22Rv1 (cell line): Measurements from ENCODE around the gene SPATA9.

Experiments used
- CTCF ChIP-seq: fragments of 450-650 bp; IDR thresholded peaks from 2 replicates; pipeline ENCODE4 v1.5.1; 2017; ENCODE audit warnings: mild to moderate bottlenecking
- ZFX ChIP-seq: fragments of 450-650 bp; IDR thresholded peaks from 2 replicates; pipeline ENCODE4 v1.6.1; 2017; ENCODE audit warnings: antibody characterized with exemption, borderline replicate concordance

- TF ChIP-seq CTCF (no peak), ZFX (no peak)
These were observed 27.2 kb downstream of the SPATA9 start for GRCh38 chr5:95655575-95655974.
